ENCODE results near the gene GPR15LG.

GPR15LG gene

GRCh38 chr10:84196941-84197340 is 23.3 kb downstream of the GPR15LG start:
- no peak for TF ChIP-seq CTCF (IDR thresholded peaks at IDR 0.05; ENCODE audit: low read length)
- TF ChIP-seq EZH2 (IDR thresholded peaks at IDR 0.05; ENCODE audit: borderline replicate concordance, low read length): no peak
- Histone ChIP-seq H3K4me3 (ENCODE audit: low read depth, low read length, poor library complexity, severe bottlenecking) (no peak overlapping the region), H3F3A (ENCODE audit: insufficient read depth, low read length) (no peaks in the 10 kb centered on the region), H3K36me3 (ENCODE audit: insufficient read depth, low read length) (no peaks in the 10 kb centered on the region), H3K9ac (ENCODE audit: low read length) (no peak overlapping the region), H3K79me2 (ENCODE audit: insufficient read depth, low read length) (no peaks in the 10 kb centered on the region), H3K4me2 (ENCODE audit: low read length) (no peak overlapping the region), H3K27ac (ENCODE audit: low read depth, low read length, poor library complexity, severe bottlenecking) (no peak overlapping the region), H3K4me1 (ENCODE audit: insufficient read depth, low read length, severe bottlenecking) (peaks cover 6% of the 10 kb centered on the region), H3K9me3 (ENCODE audit: low read length) (no peaks in the 10 kb centered on the region), H3K27me3 (ENCODE audit: insufficient read depth, low read length) (0 out of 2 replicates have a peak, but pooled peaks cover 10% of the 10 kb centered on the region), H2AFZ (ENCODE audit: low read length) (no peak overlapping the region), H4K20me1 (ENCODE audit: insufficient read depth, low read length) (no peaks in the 10 kb centered on the region), H3K9me2 (ENCODE audit: low read depth, low read length) (no peaks in the 10 kb centered on the region)

- peaks cover 6% of the 10 kb centered on the region for H3K4me1 ChIP-seq (ENCODE audit: insufficient read depth, low read length, severe bottlenecking)
- 0 out of 2 replicates have a peak, but pooled peaks cover 10% of the 10 kb centered on the region for H3K27me3 ChIP-seq (ENCODE audit: insufficient read depth, low read length)
- no peaks in the 10 kb centered on the region for H3K79me2 ChIP-seq (ENCODE audit: insufficient read depth, low read length)
- H3K9me3 ChIP-seq (ENCODE audit: low read length): no peaks in the 10 kb centered on the region
- H4K20me1 ChIP-seq (ENCODE audit: insufficient read depth, low read length): no peaks in the 10 kb centered on the region
- H3K36me3 ChIP-seq (ENCODE audit: insufficient read depth, low read length): no peaks in the 10 kb centered on the region
- no peak overlapping the region for H3K4me3 ChIP-seq (ENCODE audit: low read depth, low read length, poor library complexity, severe bottlenecking)
- H3K4me2 ChIP-seq (ENCODE audit: low read length): no peak overlapping the region
- H2AFZ ChIP-seq (ENCODE audit: low read length): no peak overlapping the region
- no peak for TF ChIP-seq EZH2 (IDR thresholded peaks at IDR 0.05; ENCODE audit: borderline replicate concordance, low read length)
- no peak for TF ChIP-seq CTCF (IDR thresholded peaks at IDR 0.05; ENCODE audit: low read length)
- no peak overlapping the region for H3K27ac ChIP-seq (ENCODE audit: low read depth, low read length, poor library complexity, severe bottlenecking)
- no peaks in the 10 kb centered on the region for H3F3A ChIP-seq (ENCODE audit: insufficient read depth, low read length)
- H3K9ac ChIP-seq (ENCODE audit: low read length): no peak overlapping the region
- no peaks in the 10 kb centered on the region for H3K9me2 ChIP-seq (ENCODE audit: low read depth, low read length)
Measured at GRCh38 chr10:84197643-84198042, 24.0 kb downstream of the GPR15LG start.

GRCh38 chr10:84198206-84198915 is 24.8 kb downstream of the GPR15LG start:
- Histone ChIP-seq H2AFZ (ENCODE audit: low read length) (no peak overlapping the region), H4K20me1 (ENCODE audit: insufficient read depth, low read length) (no peaks in the 10 kb centered on the region), H3K27me3 (ENCODE audit: insufficient read depth, low read length) (0 out of 2 replicates have a peak, but pooled peaks cover 10% of the 10 kb centered on the region), H3K4me2 (ENCODE audit: low read length) (no peak overlapping the region), H3K36me3 (ENCODE audit: insufficient read depth, low read length) (no peaks in the 10 kb centered on the region), H3K79me2 (ENCODE audit: insufficient read depth, low read length) (no peaks in the 10 kb centered on the region), H3K9ac (ENCODE audit: low read length) (no peak overlapping the region), H3F3A (ENCODE audit: insufficient read depth, low read length) (no peaks in the 10 kb centered on the region), H3K4me3 (ENCODE audit: low read depth, low read length, poor library complexity, severe bottlenecking) (no peak overlapping the region), H3K9me2 (ENCODE audit: low read depth, low read length) (no peaks in the 10 kb centered on the region), H3K4me1 (ENCODE audit: insufficient read depth, low read length, severe bottlenecking) (peaks cover 6% of the 10 kb centered on the region), H3K9me3 (ENCODE audit: low read length) (no peaks in the 10 kb centered on the region), H3K27ac (ENCODE audit: low read depth, low read length, poor library complexity, severe bottlenecking) (no peak overlapping the region)
- TF ChIP-seq EZH2 (IDR thresholded peaks at IDR 0.05; ENCODE audit: borderline replicate concordance, low read length) (no peak), CTCF (IDR thresholded peaks at IDR 0.05; ENCODE audit: low read length) (no peak)
